ENCODE data around the gene PHEX. TPM values are rescaled to one million over a fixed set of nuclear protein-coding genes. Genes with fewer than 3 reads are reported as not detected.

PHEX gene
- total RNA-seq, 1 experiment from 2014 or later: 0.04 TPM

GRCh38 chrX:21989384-21989783, 42.7 kb upstream of the PHEX start:
- H3K36me3 Mint-ChIP-seq: peaks cover 44% of the 10 kb centered on the region
- ATAC-seq (no peak), DNase-seq (ENCODE audit: low spot score) (no peak)
- H3K9me3 Mint-ChIP-seq: no peaks in the 10 kb centered on the region
- POLR2A ChIA-PET: no interaction called here
- no peak overlapping the region for H3K27ac Mint-ChIP-seq
- H3K4me3 Mint-ChIP-seq: no peak overlapping the region
- no peaks in the 10 kb centered on the region for H3K27me3 Mint-ChIP-seq (ENCODE audit: low read depth)
- CTCF ChIA-PET: no interaction called here
- TF ChIP-seq ATF6 (CRISPR knock-in tag; IDR thresholded peaks at IDR 0.05) (no peak), TEAD1 (CRISPR knock-in tag; IDR thresholded peaks at IDR 0.05) (no peak), FOXJ3 (CRISPR knock-in tag; IDR thresholded peaks at IDR 0.05; ENCODE audit: borderline replicate concordance) (no peak), ESRRA (CRISPR knock-in tag; IDR thresholded peaks at IDR 0.05; ENCODE audit: borderline replicate concordance) (no peak), ZNF423 (CRISPR knock-in tag; IDR thresholded peaks at IDR 0.05) (no peak), KAT7 (CRISPR knock-in tag; IDR thresholded peaks at IDR 0.05; ENCODE audit: borderline replicate concordance) (no peak)
- peaks cover 14% of the 10 kb centered on the region for H3K4me1 Mint-ChIP-seq

DNA sequence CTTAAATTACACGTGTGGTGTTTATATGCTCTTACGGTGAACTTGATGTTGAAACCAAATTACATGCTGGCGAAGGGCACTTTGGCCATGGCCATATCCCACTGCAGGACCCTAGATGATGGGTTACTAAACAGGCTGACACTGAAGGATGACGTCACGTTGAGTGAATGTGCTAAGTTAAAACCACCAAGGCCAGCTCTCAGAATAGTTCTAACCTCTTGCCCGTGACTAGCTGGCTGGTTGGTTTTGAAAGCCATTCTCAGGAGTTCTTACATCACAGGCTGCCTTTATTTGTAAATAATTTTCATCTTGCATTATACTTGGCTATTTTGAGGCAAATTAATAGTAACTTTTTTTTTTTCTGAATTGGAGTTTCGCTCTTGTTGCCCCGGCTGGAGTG, 41.3 kb upstream of the PHEX start:
- H3K4me3 Mint-ChIP-seq: no peak overlapping the region
- H3K27ac Mint-ChIP-seq: no peak overlapping the region
- ATAC-seq: no peak
- H3K36me3 Mint-ChIP-seq: peaks cover 47% of the 10 kb centered on the region
- TF ChIP-seq ZBTB21 (CRISPR knock-in tag; IDR thresholded peaks at IDR 0.05; ENCODE audit: borderline replicate concordance): no peak
- TF ChIP-seq, protein P1, sequence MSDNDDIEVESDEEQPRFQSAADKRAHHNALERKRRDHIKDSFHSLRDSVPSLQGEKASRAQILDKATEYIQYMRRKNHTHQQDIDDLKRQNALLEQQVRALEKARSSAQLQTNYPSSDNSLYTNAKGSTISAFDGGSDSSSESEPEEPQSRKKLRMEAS (CRISPR knock-in tag; IDR thresholded peaks at IDR 0.05): no peak
- no peak for TF ChIP-seq IRF2 (CRISPR knock-in tag; IDR thresholded peaks at IDR 0.05; ENCODE audit: borderline replicate concordance, low read depth)
- TF ChIP-seq, protein P2, sequence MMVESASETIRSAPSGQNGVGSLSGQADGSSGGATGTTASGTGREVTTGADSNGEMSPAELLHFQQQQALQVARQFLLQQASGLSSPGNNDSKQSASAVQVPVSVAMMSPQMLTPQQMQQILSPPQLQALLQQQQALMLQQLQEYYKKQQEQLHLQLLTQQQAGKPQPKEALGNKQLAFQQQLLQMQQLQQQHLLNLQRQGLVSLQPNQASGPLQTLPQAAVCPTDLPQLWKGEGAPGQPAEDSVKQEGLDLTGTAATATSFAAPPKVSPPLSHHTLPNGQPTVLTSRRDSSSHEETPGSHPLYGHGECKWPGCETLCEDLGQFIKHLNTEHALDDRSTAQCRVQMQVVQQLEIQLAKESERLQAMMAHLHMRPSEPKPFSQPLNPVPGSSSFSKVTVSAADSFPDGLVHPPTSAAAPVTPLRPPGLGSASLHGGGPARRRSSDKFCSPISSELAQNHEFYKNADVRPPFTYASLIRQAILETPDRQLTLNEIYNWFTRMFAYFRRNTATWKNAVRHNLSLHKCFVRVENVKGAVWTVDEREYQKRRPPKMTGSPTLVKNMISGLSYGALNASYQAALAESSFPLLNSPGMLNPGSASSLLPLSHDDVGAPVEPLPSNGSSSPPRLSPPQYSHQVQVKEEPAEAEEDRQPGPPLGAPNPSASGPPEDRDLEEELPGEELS (CRISPR knock-in tag; IDR thresholded peaks at IDR 0.05): no peak
- TF ChIP-seq NFATC4 (CRISPR knock-in tag; IDR thresholded peaks at IDR 0.05): no peak
- TF ChIP-seq ZNF671 (CRISPR knock-in tag; IDR thresholded peaks at IDR 0.05): no peak
- no peak for TF ChIP-seq E2F4 (CRISPR knock-in tag; IDR thresholded peaks at IDR 0.05; ENCODE audit: borderline replicate concordance, low read depth)
- TF ChIP-seq ESRRA (CRISPR knock-in tag; IDR thresholded peaks at IDR 0.05; ENCODE audit: borderline replicate concordance): no peak
- no peak for TF ChIP-seq TEAD4 (CRISPR knock-in tag; IDR thresholded peaks at IDR 0.05)
- TF ChIP-seq JAZF1 (CRISPR knock-in tag; IDR thresholded peaks at IDR 0.05): no peak
- no peak for TF ChIP-seq ZNF416 (CRISPR knock-in tag; IDR thresholded peaks at IDR 0.05)
- no peak for TF ChIP-seq NR3C1 (CRISPR knock-in tag; conservative IDR thresholded peaks at IDR 0.05; ENCODE audit: low read depth)
- TF ChIP-seq ATF2 (CRISPR knock-in tag; IDR thresholded peaks at IDR 0.05; ENCODE audit: borderline replicate concordance, low read depth): no peak
- no peak for TF ChIP-seq USF2 (CRISPR knock-in tag; IDR thresholded peaks at IDR 0.05)
- TF ChIP-seq ZNF396 (CRISPR knock-in tag; IDR thresholded peaks at IDR 0.05; ENCODE audit: borderline replicate concordance): no peak
- TF ChIP-seq HMGA2 (CRISPR knock-in tag; IDR thresholded peaks at IDR 0.05): no peak
- no peak for TF ChIP-seq SP1 (CRISPR knock-in tag; conservative IDR thresholded peaks at IDR 0.05)
- H3K9me3 Mint-ChIP-seq: no peaks in the 10 kb centered on the region
- H3K4me1 Mint-ChIP-seq: peaks cover 14% of the 10 kb centered on the region
- ChIA-PET POLR2A (no interaction called here), CTCF (no interaction called here)
- H3K27me3 Mint-ChIP-seq (ENCODE audit: low read depth): no peaks in the 10 kb centered on the region
- DNase-seq (ENCODE audit: low spot score): no peak
